ENCODE data around the gene ZNF652.

Gene ZNF652

GRCh38 chr17:49356320-49356719 lies 5.7 kb downstream of the ZNF652 start:
- DNase-seq = no peak

GRCh38 chr17:49353607-49354006 lies 8.4 kb downstream of the ZNF652 start:
- no peak for DNase-seq

- DNase-seq = no peak
Measured at GRCh38 chr17:49352587-49353154, 9.4 kb downstream of the ZNF652 start.

- DNase-seq = no peak
Measured at GRCh38 chr17:49351572-49352140, 10.4 kb downstream of the ZNF652 start.

- DNase-seq = no peak
Measured at GRCh38 chr17:49349541-49349940, 12.5 kb downstream of the ZNF652 start.

- no peak for DNase-seq
Measured at GRCh38 chr17:49344914-49345313, 17.1 kb downstream of the ZNF652 start.

- peak; percentile 60 for DNase-seq
Measured at GRCh38 chr17:49343273-49343672, 18.8 kb downstream of the ZNF652 start.

- no peak for DNase-seq
Measured at GRCh38 chr17:49342575-49342936, 19.5 kb downstream of the ZNF652 start.

- no peak for DNase-seq
Measured at GRCh38 chr17:49341356-49341755, 20.7 kb downstream of the ZNF652 start.

- DNase-seq = no peak
Measured at GRCh38 chr17:49339354-49339753, 22.7 kb downstream of the ZNF652 start.

- DNase-seq = no peak
Measured at GRCh38 chr17:49338883-49339282, 23.2 kb downstream of the ZNF652 start.

- peak; percentile 45 for DNase-seq
Measured at GRCh38 chr17:49337884-49338283, 24.2 kb downstream of the ZNF652 start.

GRCh38 chr17:49334744-49335512 lies 27.1 kb downstream of the ZNF652 start:
- DNase-seq = no peak

GRCh38 chr17:49333804-49334203 lies 28.2 kb downstream of the ZNF652 start:
- peak; percentile 40 for DNase-seq

GRCh38 chr17:49327835-49328784 lies 33.9 kb downstream of the ZNF652 start:
- DNase-seq = no peak

GRCh38 chr17:49325980-49326379 lies 36.1 kb downstream of the ZNF652 start:
- DNase-seq = no peak

- DNase-seq = no peak
Measured at GRCh38 chr17:49318435-49318965, 43.5 kb downstream of the ZNF652 start.

- DNase-seq = no peak
Measured at GRCh38 chr17:49316889-49317675, 45.0 kb downstream of the ZNF652 start.

- DNase-seq = no peak
Measured at GRCh38 chr17:49316258-49316570, 45.8 kb downstream of the ZNF652 start.

GRCh38 chr17:49315551-49316257 lies 46.3 kb downstream of the ZNF652 start:
- peak; percentile 91 for DNase-seq

GRCh38 chr17:49312722-49313121 lies 49.3 kb downstream of the ZNF652 start:
- no peak for DNase-seq

- no peak for DNase-seq
Measured at GRCh38 chr17:49299996-49300395, 62.1 kb downstream of the ZNF652 start.

Measured in HCEC 1CT (cell line).